22Rv1 (cell line): Measurements from ENCODE around the gene MMP17.

Experiments used
- H3K27ac ChIP-seq: fragments of 450-650 bp; 2 replicates; pipeline ENCODE4 v1.5.1; 2017
- CTCF ChIP-seq: fragments of 450-650 bp; IDR thresholded peaks from 2 replicates; pipeline ENCODE4 v1.5.1; 2017; ENCODE audit warnings: mild to moderate bottlenecking
- ZFX ChIP-seq: fragments of 450-650 bp; IDR thresholded peaks from 2 replicates; pipeline ENCODE4 v1.6.1; 2017; ENCODE audit warnings: antibody characterized with exemption, borderline replicate concordance

Gene MMP17

GRCh38 chr12:131896811-131897270 lies 68.6 kb downstream of the MMP17 start:
- peak overlapping the region; percentile 82 for H3K27ac ChIP-seq

GRCh38 chr12:131897276-131897675 lies 69.1 kb downstream of the MMP17 start:
- H3K27ac ChIP-seq = peak overlapping the region; percentile 82
- TF ChIP-seq ZFX = no peak
- TF ChIP-seq CTCF = no peak

More at GRCh38 chr12:131896811-131897270, 68.6 kb downstream of the MMP17 start:
- TF ChIP-seq CTCF (no peak), ZFX (no peak)

- TF ChIP-seq CTCF (no peak), ZFX (no peak)
- no peak overlapping the region; the same call in 1 of the 2 replicates for H3K27ac ChIP-seq
These were observed 69.7 kb downstream of the MMP17 start for GRCh38 chr12:131897875-131898274.

- H3K27ac ChIP-seq = peak overlapping the region; percentile 8; the same call in 1 of the 2 replicates
- TF ChIP-seq ZFX = no peak
- no peak for TF ChIP-seq CTCF
These were observed 72.2 kb downstream of the MMP17 start for GRCh38 chr12:131900397-131900796.
